Tibial artery (tissue), 4 donors: ENCODE data around the gene MRFAP1.
"Not testable (repeated sequence)": the region's sequence is repeated elsewhere in the genome, so short reads cannot be mapped to it uniquely, and the experiment has no call there.

ENCODE experiments used
- DNase-seq, 2 donors: peaks; one replicate each; pipeline ENCODE4 v3.0.0-alpha.2; 2019
- H3K27ac ChIP-seq, 2 donors: fragments of 200-600 bp; sonication (generic) in 1 of 2; 1 replicate in 1 of 2; 2 replicates in 1 of 2; pipeline ENCODE4 v1.5.1; 2018 to 2019; ENCODE audit warnings: mild to moderate bottlenecking in 1 of 2
- H3K27me3 ChIP-seq, 2 donors: fragments of 200-600 bp; sonication (generic) in 1 of 2; one replicate each; pipeline versions ENCODE4 v1.5.1 to v1.6.0; 2016 to 2019
- H3K36me3 ChIP-seq, 3 donors: fragments of 200-600 bp; sonication (generic) in 2 of 3; one replicate each; pipeline ENCODE4 v1.5.1; 2016 to 2019; ENCODE audit warnings: mild to moderate bottlenecking in 2 of 3
- H3K4me1 ChIP-seq, 4 donors: fragments of 200-600 bp; sonication (generic) in 2 of 4; 1 replicate in 3 of 4; 2 replicates in 1 of 4; pipeline ENCODE4 v1.5.1; 2016 to 2019
- H3K4me3 ChIP-seq, 2 donors: fragments of 200-600 bp; sonication (generic) in 1 of 2; 1 replicate in 1 of 2; 2 replicates in 1 of 2; pipeline ENCODE4 v1.5.1; 2018 to 2019; ENCODE audit warnings: mild to moderate bottlenecking in 2 of 2
- H3K9me3 ChIP-seq, 3 donors: fragments of 200-600 bp; sonication (generic) in 1 of 3; one replicate each; pipeline ENCODE4 v1.5.1; 2016 to 2019
- intact Hi-C: fragments of 100-400 bp; cut with DNase I; formaldehyde crosslinking; loops from one replicate; pipeline ENCODE4 v1.15.0; 2023; ENCODE audit warnings: low total_unique reads
- TF ChIP-seq, protein P1 (sequence below), 2 experiments: fragments of 200-600 bp in 1 of 2; fragments of 450-650 bp in 1 of 2; IDR thresholded peaks; one replicate each; pipeline ENCODE4 v1.5.1; 2017 to 2019; ENCODE audit warnings: antibody characterized with exemption in 2 of 2, mild to moderate bottlenecking in 1 of 2, moderate library complexity in 1 of 2

The MRFAP1 gene

DNA sequence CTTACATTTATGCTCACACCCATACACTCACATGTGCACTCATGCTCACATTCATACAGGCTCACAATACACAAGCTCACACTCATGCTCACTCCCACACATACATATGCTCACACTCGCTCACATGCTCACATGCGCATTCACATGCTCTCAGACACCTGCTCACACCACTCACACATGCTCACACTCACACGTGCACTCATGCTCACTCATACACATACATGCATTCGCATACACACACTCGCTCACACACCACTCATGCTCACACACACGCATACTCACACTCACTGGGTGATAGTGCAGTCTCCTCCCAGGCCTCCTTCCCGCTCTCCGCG lies 24.8 kb downstream of the MRFAP1 start:
- Histone ChIP-seq H3K27me3 (no peaks in the 10 kb centered on the region), H3K36me3 (no peaks in the 10 kb centered on the region), H3K27ac (no peak overlapping the region), H3K4me1 (peaks cover 0 to 14% (median 10%) of the 10 kb centered on the region in 4 donors), H3K4me3 (no peak overlapping the region), H3K9me3 (no peaks in the 10 kb centered on the region)
- peak in 1 of 2 donors; percentile 13 for DNase-seq
- intact Hi-C loops: no loop called here
- TF ChIP-seq, protein P1, sequence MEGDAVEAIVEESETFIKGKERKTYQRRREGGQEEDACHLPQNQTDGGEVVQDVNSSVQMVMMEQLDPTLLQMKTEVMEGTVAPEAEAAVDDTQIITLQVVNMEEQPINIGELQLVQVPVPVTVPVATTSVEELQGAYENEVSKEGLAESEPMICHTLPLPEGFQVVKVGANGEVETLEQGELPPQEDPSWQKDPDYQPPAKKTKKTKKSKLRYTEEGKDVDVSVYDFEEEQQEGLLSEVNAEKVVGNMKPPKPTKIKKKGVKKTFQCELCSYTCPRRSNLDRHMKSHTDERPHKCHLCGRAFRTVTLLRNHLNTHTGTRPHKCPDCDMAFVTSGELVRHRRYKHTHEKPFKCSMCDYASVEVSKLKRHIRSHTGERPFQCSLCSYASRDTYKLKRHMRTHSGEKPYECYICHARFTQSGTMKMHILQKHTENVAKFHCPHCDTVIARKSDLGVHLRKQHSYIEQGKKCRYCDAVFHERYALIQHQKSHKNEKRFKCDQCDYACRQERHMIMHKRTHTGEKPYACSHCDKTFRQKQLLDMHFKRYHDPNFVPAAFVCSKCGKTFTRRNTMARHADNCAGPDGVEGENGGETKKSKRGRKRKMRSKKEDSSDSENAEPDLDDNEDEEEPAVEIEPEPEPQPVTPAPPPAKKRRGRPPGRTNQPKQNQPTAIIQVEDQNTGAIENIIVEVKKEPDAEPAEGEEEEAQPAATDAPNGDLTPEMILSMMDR (IDR thresholded peaks at IDR 0.05): no peak

DNA sequence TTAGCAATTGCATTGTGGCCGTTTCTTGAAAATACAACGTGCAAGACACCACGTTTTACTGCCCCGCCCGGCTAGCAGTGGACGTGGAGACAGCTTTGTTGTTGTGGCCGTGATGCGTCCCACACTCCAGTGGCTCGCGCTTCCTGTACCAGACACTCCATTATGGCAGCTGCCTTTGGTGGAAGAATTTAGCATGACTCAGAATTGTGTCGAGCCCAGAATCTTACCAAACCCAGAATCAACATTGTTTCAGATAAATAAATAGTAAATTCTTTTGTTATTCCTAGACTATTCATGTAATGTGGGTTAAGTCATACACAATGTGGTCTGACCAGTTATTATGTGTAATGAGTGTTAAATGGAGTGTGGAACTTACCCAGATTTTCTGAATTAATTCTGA lies 27.9 kb downstream of the MRFAP1 start:
- Histone ChIP-seq H3K27ac (no peak overlapping the region), H3K27me3 (no peaks in the 10 kb centered on the region), H3K9me3 (no peaks in the 10 kb centered on the region), H3K4me3 (no peak overlapping the region), H3K36me3 (no peaks in the 10 kb centered on the region), H3K4me1 (peaks cover 0 to 17% (median 14%) of the 10 kb centered on the region in 4 donors)
- DNase-seq: no peak
- TF ChIP-seq, protein P1 (IDR thresholded peaks at IDR 0.05): no peak
- intact Hi-C loops: no loop called here

- Histone ChIP-seq H3K4me1 (peaks cover 0 to 25% (median 22%) of the 10 kb centered on the region in 4 donors), H3K9me3 (no peaks in the 10 kb centered on the region), H3K4me3 (no peak overlapping the region), H3K36me3 (no peaks in the 10 kb centered on the region), H3K27ac (no peak overlapping the region), H3K27me3 (no peaks in the 10 kb centered on the region)
- DNase-seq: no peak
- intact Hi-C loops: loop anchor here (10.0 kb wide), 1 partner anchor 97 kb away; the partner anchor contains the start of gene MAN2B2
- TF ChIP-seq, protein P1 (IDR thresholded peaks at IDR 0.05): no peak
Observed at GRCh38 chr4:6671648-6672047, 31.2 kb downstream of the MRFAP1 start.

GRCh38 chr4:6672131-6672530 lies 31.6 kb downstream of the MRFAP1 start:
- H3K9me3 ChIP-seq: no peaks in the 10 kb centered on the region
- DNase-seq: no peak
- intact Hi-C loops: loop anchor here (10.0 kb wide), 1 partner anchor 97 kb away; the partner anchor contains the start of gene MAN2B2
- H3K4me3 ChIP-seq: no peak overlapping the region
- no peaks in the 10 kb centered on the region for H3K27me3 ChIP-seq
- H3K27ac ChIP-seq: no peak overlapping the region
- peaks cover 0 to 30% (median 27%) of the 10 kb centered on the region in 4 donors for H3K4me1 ChIP-seq
- TF ChIP-seq, protein P1 (IDR thresholded peaks at IDR 0.05): no peak
- peaks cover 0 to 4% (median 0%) of the 10 kb centered on the region in 3 donors for H3K36me3 ChIP-seq

- not testable (repeated sequence) for DNase-seq, H3K27me3 ChIP-seq, H3K36me3 ChIP-seq, H3K9me3 ChIP-seq
- peak overlapping the region in 1 of 2 donors; percentile 76 for H3K4me3 ChIP-seq
- intact Hi-C loops: loop anchor here (10.0 kb wide), 1 partner anchor 98 kb away; the partner anchor contains the start of gene MAN2B2
- H3K4me1 ChIP-seq: peaks cover 0 to 33% (median 29%) of the 10 kb centered on the region in 4 donors
- H3K27ac ChIP-seq: peak overlapping the region in 1 of 2 donors; percentile 90
Observed at GRCh38 chr4:6672541-6673190, 32.2 kb downstream of the MRFAP1 start.

GRCh38 chr4:6673191-6673659 lies 32.7 kb downstream of the MRFAP1 start:
- intact Hi-C loops: loop anchor here (10.0 kb wide), 1 partner anchor 98 kb away; the partner anchor contains the start of gene MAN2B2
- H3K27ac ChIP-seq: peak overlapping the region; percentile 82 to 90
- not testable (repeated sequence) for H3K27me3 ChIP-seq, H3K9me3 ChIP-seq, H3K36me3 ChIP-seq, DNase-seq
- peaks cover 0 to 33% (median 29%) of the 10 kb centered on the region in 4 donors for H3K4me1 ChIP-seq
- H3K4me3 ChIP-seq: peak overlapping the region; percentile 76 to 92
